OCI-M1 (cell line): ENCODE measurements around the gene OPN1SW.
A peak's percentile ranks its signal among the peaks of the same experiment; 100 is the strongest.

ENCODE experiments used
- DNase-seq: peaks from one replicate; lab custom pipeline; 2025; lab: John Stamatoyannopoulos, UW

Gene OPN1SW

GRCh38 chr7:128758553-128758952 is 17.0 kb downstream of the OPN1SW start:
- DNase-seq: no peak

DNA sequence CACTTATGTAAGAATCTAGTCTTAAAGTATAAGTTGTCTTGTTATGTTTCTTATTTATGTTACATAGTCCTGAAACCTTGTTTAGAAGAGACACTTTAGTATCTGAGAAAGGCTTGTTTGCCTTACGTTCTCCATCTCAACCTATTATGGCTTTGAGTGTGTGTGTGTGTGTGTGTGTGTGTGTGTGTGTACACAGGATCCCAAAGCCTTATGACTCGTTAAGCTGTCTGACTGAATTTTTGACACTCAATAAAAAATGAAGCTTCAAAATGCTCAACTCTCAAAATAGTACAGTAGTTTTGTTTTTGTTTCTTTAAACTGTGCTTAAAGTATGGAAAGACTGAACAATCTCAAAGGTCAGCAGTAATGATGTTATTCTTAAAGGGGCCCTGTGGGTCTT is 18.4 kb downstream of the OPN1SW start:
- DNase-seq: no peak

DNA sequence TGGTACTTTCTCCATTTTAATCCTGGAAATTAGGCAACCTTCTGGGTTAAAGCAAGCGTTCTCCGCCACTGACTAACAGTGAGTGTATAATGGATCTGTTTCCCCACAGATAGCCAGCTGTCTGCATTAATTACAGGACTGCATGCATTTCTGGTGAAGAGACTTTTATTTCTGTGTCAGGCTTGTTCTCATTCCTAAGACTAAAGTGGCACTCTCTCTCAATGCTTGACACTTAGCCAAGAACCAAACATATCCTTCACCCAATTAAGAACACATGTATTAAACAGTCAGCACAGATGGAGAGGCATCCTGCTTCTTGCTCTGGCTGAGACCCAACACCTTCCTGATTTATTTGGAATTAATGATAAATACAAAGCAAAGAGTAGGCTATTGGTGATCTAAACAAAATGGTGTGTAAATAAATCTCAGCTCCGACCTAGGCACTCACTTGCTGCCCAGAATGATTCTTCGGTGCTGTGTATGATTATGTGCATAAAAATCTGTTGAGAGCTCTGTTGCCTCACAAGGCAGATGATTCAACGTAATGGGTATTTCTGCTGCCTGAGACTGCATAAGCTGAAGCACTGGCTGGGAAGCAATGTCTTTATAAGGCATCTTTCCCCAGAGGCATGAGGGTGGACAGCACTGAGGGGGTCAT is 19.6 kb downstream of the OPN1SW start:
- DNase-seq: no peak

- no peak for DNase-seq
These were observed 20.3 kb downstream of the OPN1SW start for GRCh38 chr7:128755075-128755818.

GRCh38 chr7:128752251-128752650 is 23.3 kb downstream of the OPN1SW start:
- DNase-seq: no peak

- no peak for DNase-seq
These were observed 28.1 kb downstream of the OPN1SW start for GRCh38 chr7:128747327-128748079.

- DNase-seq: no peak
These were observed 29.9 kb downstream of the OPN1SW start for GRCh38 chr7:128745706-128746105.

- no peak for DNase-seq
These were observed 31.2 kb downstream of the OPN1SW start for GRCh38 chr7:128744366-128744905.

DNA sequence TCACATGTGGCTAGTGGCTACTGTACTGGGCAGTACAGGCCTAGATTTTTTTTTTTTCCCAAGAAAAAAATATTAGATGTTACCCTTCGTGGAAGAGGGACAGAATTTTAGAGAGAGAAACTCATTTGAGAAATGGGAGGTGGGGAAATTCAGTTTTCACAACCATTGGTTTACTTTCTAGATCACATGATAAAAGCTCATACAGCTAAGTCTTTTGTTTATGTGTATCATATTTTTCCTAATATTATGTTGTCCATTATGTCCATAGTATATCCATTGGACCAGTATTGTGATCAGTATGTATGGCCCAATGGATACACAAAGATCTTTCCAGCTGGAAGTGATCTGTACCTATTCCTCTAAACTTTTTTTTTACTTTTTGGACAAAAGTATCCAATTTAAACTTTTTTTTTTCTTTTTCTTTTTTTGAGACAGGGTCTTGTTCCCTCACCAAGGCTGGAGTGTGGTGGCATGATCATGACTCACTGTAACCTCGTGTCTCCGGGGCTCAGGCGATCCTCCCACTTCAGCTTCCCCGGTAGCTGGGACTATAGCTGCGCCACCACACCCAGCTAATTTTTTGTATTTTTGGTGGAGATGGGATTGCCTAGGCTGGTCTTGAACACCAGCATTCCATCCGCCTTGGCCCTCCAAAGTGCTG is 32.4 kb downstream of the OPN1SW start:
- DNase-seq: no peak

DNA sequence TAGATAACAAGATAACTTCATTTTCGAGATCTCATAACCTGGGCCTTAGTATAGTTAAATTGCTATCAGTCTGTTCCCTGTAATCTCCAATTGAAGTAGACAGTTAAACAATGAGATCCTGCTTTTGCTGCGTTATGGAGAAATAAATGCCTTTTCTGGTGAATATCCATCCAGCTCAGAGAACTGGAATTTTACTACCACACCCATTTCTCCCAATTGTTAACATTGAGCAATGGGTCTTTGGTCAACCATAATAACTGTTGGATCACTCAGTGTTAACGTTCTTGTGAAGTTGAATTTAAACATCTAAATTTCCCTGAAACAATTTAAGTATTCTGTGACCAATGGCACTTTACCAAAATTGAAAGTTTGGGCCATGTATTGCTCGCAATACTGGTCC is 33.4 kb downstream of the OPN1SW start:
- no peak for DNase-seq

DNA sequence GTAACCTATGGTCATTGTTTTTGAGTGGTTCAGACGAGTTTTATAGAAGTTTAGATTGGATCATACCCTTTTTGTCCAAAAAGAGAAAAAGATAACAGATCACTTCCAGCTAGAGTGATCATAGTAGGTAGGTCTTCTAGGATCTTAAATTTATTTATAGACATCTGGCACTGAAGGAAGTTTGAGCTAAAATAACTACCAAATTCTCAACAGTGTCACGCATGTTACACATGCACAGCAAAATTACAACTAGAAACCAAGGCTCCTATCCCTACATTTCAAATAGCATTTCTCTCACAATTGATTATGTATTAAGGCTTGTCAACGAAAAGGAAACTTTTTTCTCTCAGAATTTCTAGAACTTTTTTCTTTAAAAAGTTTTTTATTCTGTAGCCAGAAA is 34.1 kb downstream of the OPN1SW start:
- DNase-seq: no peak

DNA sequence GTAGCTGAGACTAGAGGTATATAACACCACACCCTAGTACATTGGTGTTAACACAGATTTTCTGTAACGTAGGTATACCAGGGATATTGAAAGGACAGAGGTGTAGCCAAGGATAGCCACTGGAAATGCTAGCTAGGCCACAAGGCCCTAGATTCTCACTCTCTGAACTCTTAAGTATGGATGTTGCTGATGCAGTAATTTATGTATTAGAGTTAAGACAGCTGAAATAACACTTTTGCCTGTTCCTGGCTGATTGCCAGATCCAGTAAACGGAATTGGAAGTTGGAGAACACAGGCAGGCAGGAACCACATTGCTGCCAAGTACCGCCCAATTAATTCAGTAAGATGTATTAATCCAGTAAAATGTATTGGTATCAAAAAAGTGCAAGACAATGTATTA is 34.6 kb downstream of the OPN1SW start:
- no peak for DNase-seq

DNA sequence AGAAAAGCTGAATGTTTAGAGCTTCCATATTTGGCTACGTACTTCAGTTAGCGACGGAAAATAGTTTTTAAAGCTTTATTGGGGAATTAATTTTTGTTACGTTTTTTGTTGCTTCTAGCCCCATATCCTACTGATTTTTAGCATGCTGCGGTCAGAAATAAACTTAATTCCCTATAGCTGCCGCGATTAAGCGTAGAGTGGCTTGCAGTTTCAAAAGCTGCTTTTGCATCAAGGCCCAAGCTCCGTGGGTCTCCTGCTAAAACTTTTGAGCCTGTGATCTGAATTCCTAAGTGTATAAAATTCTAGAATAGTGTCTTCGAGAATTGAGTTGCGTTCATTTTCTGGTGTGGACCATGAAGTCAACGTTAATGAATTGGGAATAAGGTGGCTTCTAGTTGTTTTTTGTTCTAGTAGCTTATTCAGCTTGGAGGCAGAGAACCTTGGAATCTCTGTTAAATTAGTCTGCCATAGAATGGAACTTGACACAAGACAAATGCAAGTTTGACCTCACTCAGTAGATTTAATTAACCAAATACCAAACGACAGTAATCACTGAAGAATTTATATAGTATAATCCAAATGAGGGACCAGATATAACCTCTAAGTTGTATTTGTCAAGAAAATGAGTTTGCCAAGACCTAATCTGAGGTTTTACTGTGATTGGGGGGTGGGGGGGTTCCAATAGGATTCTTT is 35.5 kb downstream of the OPN1SW start:
- DNase-seq: no peak

GRCh38 chr7:128739048-128739962 is 36.3 kb downstream of the OPN1SW start, which contains the start of gene CALU:
TSS of gene CALU (plus strand) at chr7:128739359. CDS start at chr7:128748584, 9,225 bp downstream.
- DNase-seq: peak; percentile 94

DNA sequence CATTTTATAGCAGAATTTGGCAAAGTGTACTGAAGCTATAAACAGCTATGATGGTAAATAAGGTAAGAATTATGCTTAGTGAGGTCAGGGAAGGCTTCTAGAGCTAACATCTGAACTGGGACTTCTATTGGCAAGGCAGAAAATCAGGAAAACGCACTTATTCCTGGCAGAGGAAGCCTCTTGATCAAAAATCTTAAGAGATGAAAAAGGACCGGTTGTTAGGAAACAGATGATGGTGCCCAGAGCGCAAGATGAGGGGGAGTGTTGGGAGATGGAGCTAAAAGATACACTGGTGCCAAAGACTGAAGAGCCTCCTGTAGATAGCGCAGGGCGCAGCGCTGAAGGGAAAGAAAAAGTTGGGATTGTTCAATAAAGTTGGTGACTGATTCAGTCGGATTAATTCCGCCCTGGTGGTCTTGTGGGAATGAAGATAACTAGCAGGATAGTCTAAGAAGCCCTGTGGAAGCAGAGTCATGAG is 37.0 kb downstream of the OPN1SW start:
- no peak for DNase-seq

DNA sequence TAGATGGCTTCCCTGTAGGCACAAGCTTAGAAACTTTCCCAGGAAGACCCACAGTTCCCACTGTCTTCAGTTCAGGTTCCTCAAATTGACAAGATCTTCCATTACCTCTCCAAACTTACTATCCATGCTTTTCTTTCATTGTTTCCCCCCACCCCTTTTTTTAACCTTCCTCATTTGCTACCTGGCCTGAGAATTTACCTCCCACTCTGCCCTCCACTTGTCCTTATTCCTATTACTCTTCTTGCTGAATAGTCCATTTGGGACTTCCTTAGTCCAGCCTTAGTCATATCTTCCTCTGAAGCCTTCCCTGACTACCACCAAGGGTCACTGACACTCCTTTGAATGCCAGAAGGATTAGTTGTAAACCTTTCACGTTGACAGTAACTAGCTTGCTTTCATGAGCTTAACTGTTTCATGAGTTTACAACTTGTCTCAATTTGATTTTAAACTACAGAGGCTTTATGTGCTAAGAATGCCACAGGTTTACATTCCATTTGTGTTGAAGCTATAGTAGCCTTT is 37.7 kb downstream of the OPN1SW start:
- DNase-seq: peak; percentile 6

GRCh38 chr7:128737441-128737840 is 38.2 kb downstream of the OPN1SW start:
- DNase-seq: no peak

- DNase-seq: no peak
These were observed 40.2 kb downstream of the OPN1SW start for GRCh38 chr7:128735436-128735835.

DNA sequence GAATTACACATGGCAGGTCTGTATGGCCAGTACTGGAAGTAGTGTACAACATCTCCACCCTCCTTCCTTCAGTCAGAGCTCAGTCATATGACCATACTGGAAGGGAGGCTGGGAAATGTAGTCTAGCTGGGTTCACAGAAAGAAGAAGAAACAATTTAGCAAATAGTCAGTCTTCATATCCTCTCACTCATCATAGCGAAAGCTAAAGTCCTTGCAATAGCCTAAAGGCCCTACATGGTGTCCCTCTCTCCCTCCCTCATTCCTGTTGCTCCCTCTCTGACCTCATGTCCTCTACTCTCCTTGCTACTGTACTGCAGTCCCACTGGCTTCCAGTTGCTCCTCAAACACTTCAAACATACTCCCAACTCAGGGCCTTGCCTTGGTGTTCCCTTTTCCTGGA is 40.7 kb downstream of the OPN1SW start:
- peak; percentile 16 for DNase-seq

GRCh38 chr7:128733278-128733645 is 42.3 kb downstream of the OPN1SW start:
- no peak for DNase-seq
